ENCODE results near the gene SLC66A1. TPM values are rescaled to one million over a fixed set of nuclear protein-coding genes. Genes with fewer than 3 reads are reported as not detected.

SLC66A1 gene
- total and polyA plus RNA-seq, 2 of the 13 experiments (the other 11 are each of a cell fraction or from before 2014, with no cell fraction given) = 15.4 to 18.9 TPM

DNA sequence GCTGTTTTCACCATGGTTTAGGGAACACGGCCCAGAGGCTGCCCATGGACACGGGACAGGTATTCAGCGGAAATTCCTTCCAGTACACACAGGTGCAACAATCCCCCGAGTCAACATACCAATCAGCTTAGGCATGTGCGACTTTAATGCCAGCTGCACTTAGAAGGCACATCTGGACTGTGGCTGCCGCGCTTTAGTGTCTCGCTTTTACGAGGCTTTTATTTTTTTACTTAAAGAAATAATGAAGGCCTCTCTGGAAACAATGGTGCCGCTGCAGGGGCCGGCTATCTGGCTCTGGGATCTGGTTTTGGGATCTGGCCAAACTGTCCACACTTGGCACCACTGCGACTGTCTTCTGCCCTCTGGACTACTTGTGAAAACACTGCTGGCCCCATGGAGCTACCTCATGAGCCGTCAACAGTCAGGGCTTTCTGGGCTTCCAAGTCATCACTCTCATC, 55.5 kb downstream of the SLC66A1 start:
- FAIRE-seq = no peak
- intact Hi-C loops (cut with micrococcal nuclease; ENCODE audit: unreplicated experiment) (no loop called here), in situ Hi-C loops (cut with HindIII; ENCODE audit: extremely low pct_ligation_motif_present, low pct_unique_long_range_greater_than_20kb) (no loop called here)

More for the DNA sequence above, 55.5 kb downstream of the SLC66A1 start:
- Histone ChIP-seq H3K27me3 (ENCODE audit: control insufficient read depth in 1 of 2, insufficient read depth in 2 of 2, low read length in 2 of 2) (no peaks in the 10 kb centered on the region), H3K9me3 (ENCODE audit: low read length) (no peaks in the 10 kb centered on the region), H3K36me3 (replicated peaks in 1 of 2; ENCODE audit: control insufficient read depth in 1 of 2, insufficient read depth in 2 of 2, low read length in 2 of 2) (peaks cover 13 to 33% of the 10 kb centered on the region in 2 experiments; a peak in 3 of 5 replicates), H3K79me2 (ENCODE audit: insufficient read depth, low read length) (no peaks in the 10 kb centered on the region), H4K20me1 (ENCODE audit: insufficient read depth, low read length) (no peaks in the 10 kb centered on the region), H3K27ac (ENCODE audit: extremely low read length, insufficient read depth, low read length) (no peak overlapping the region), H2AFZ (ENCODE audit: low read length) (no peak overlapping the region), H3K4me2 (ENCODE audit: low read depth, low read length) (no peak overlapping the region), H3K4me3 (replicated peaks in 1 of 3; ENCODE audit: insufficient read depth in 1 of 3, low read depth in 2 of 3, low read length in 3 of 3) (no peak overlapping the region), H3K4me1 (ENCODE audit: insufficient read depth, low read length) (peaks cover 15% of the 10 kb centered on the region; the same call in 1 of the 2 replicates), H3K9ac (ENCODE audit: insufficient read depth, low read depth, low read length) (no peak overlapping the region)
- POLR2A ChIA-PET = no interaction called here
- no peak for TF ChIP-seq ZNF720 (CRISPR knock-in tag; IDR thresholded peaks at IDR 0.05)
- no peak for TF ChIP-seq PRDM4 (CRISPR knock-in tag; IDR thresholded peaks at IDR 0.05; ENCODE audit: borderline replicate concordance)
- no peak for TF ChIP-seq TAF1 (CRISPR knock-in tag; IDR thresholded peaks at IDR 0.05)
- no peak for TF ChIP-seq RFX3 (CRISPR knock-in tag; IDR thresholded peaks at IDR 0.05)
- TF ChIP-seq USF2 (IDR thresholded peaks at IDR 0.05; ENCODE audit: low read depth, low read length) = no peak
- TF ChIP-seq USF2 (CRISPR knock-in tag; IDR thresholded peaks at IDR 0.05; ENCODE audit: borderline replicate concordance) = no peak
- TF ChIP-seq KDM2A (CRISPR knock-in tag; IDR thresholded peaks at IDR 0.05; ENCODE audit: borderline replicate concordance, low read depth) = no peak
- no peak for TF ChIP-seq ZMYM4 (CRISPR knock-in tag; IDR thresholded peaks at IDR 0.05)
- TF ChIP-seq MXD4 (CRISPR knock-in tag; IDR thresholded peaks at IDR 0.05) = no peak
- no peak for TF ChIP-seq ZSCAN21 (CRISPR knock-in tag; IDR thresholded peaks at IDR 0.05; ENCODE audit: borderline replicate concordance)
- TF ChIP-seq ZNF335 (CRISPR knock-in tag; IDR thresholded peaks at IDR 0.05) = no peak
- no peak for TF ChIP-seq ZNF781 (CRISPR knock-in tag; IDR thresholded peaks at IDR 0.05; ENCODE audit: borderline replicate concordance, not compliant biosample characterization)
- TF ChIP-seq SP5 (CRISPR knock-in tag; IDR thresholded peaks at IDR 0.05; ENCODE audit: borderline replicate concordance, low read depth) = no peak
- TF ChIP-seq, protein P1, sequence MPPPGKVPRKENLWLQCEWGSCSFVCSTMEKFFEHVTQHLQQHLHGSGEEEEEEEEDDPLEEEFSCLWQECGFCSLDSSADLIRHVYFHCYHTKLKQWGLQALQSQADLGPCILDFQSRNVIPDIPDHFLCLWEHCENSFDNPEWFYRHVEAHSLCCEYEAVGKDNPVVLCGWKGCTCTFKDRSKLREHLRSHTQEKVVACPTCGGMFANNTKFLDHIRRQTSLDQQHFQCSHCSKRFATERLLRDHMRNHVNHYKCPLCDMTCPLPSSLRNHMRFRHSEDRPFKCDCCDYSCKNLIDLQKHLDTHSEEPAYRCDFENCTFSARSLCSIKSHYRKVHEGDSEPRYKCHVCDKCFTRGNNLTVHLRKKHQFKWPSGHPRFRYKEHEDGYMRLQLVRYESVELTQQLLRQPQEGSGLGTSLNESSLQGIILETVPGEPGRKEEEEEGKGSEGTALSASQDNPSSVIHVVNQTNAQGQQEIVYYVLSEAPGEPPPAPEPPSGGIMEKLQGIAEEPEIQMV (CRISPR knock-in tag; IDR thresholded peaks at IDR 0.05; ENCODE audit: low read depth) = no peak
- no peak for TF ChIP-seq ZNF644 (CRISPR knock-in tag; IDR thresholded peaks at IDR 0.05; ENCODE audit: low read depth)
- no peak for TF ChIP-seq ZNF766 (CRISPR knock-in tag; IDR thresholded peaks at IDR 0.05; ENCODE audit: borderline replicate concordance)
- TF ChIP-seq ZNF468 (CRISPR knock-in tag; IDR thresholded peaks at IDR 0.05) = no peak
- TF ChIP-seq ZSCAN31 (CRISPR knock-in tag; IDR thresholded peaks at IDR 0.05; ENCODE audit: low read depth) = no peak
- no TSS peak for BruUV-seq (replicated peaks)
- WGBS (ENCODE audit: low lambda C conversion rate) = 92% methylated on average over 13 of the region's 13 CpGs
- ATAC-seq (no peak), DNase-seq (ENCODE audit: low spot score) (no peak)
- CTCF ChIA-PET (ENCODE audit: low intra/inter-chr PET ratio, low total read pairs) = no interaction called here

Measured in HepG2 (cell line).